Upper lobe of left lung (tissue), 6 donors: ENCODE measurements around the gene DLG3. TPM values are rescaled to one million over a fixed set of nuclear protein-coding genes. Genes with fewer than 3 reads are reported as not detected.

Source experiments
- ATAC-seq, 2 donors: fragments of 200-7000 bp; cut with Tn5 transposase; one replicate each; pipeline ENCODE4 v1.9.1; 2022; ENCODE audit warnings: mild to moderate bottlenecking in 2 of 2, moderate library complexity in 2 of 2; ENCODE audit not compliant: low FRiP score in 2 of 2
- DNase-seq, 2 donors: peaks; one replicate each; pipeline ENCODE4 v3.0.0-alpha.2; 2019 to 2020
- H3K27ac ChIP-seq, 4 donors: fragments of 200-600 bp; sonication (generic); one replicate each; pipeline ENCODE4 v1.5.1; 2016 to 2019
- H3K27me3 ChIP-seq, 4 donors: fragments of 200-600 bp; sonication (generic); one replicate each; pipeline ENCODE4 v1.5.1; 2017 to 2019
- H3K36me3 ChIP-seq, 4 donors: fragments of 200-600 bp; sonication (generic); one replicate each; pipeline ENCODE4 v1.5.1; 2016 to 2019
- H3K4me1 ChIP-seq, 4 donors: fragments of 200-600 bp; sonication (generic); one replicate each; pipeline ENCODE4 v1.5.1; 2018 to 2019
- H3K4me3 ChIP-seq, 4 donors: fragments of 200-600 bp; sonication (generic); one replicate each; pipeline ENCODE4 v1.5.1; 2017 to 2019; ENCODE audit warnings: mild to moderate bottlenecking in 2 of 4, moderate library complexity in 1 of 4
- H3K9me3 ChIP-seq, 4 donors: fragments of 200-600 bp; sonication (generic); one replicate each; pipeline ENCODE4 v1.5.1; 2018 to 2019
- EP300 ChIP-seq, 4 donors: sonication (generic); formaldehyde crosslinking; IDR thresholded peaks; one replicate each; pipeline ENCODE4 v1.5.1; 2017; ENCODE audit warnings: antibody characterized with exemption in 4 of 4, control low read depth in 2 of 4
- POLR2A ChIP-seq, 4 donors: fragments of 450-650 bp; IDR thresholded peaks; one replicate each; pipeline ENCODE4 v1.5.1; 2016 to 2017; ENCODE audit warnings: antibody characterized with exemption in 4 of 4, mild to moderate bottlenecking in 2 of 4
- POLR2AphosphoS5 ChIP-seq, 2 donors: sonication (generic); formaldehyde crosslinking; IDR thresholded peaks; one replicate each; pipeline ENCODE4 v1.5.1; 2017; ENCODE audit warnings: antibody characterized with exemption in 2 of 2
- WGBS, 2 donors: methylation state at CpG; one replicate each; pipeline ENCODE4 v1.1.5; 2017 to 2018; 5-methylcytosine and 5-hydroxymethylcytosine counted together
- total RNA-seq, 6 donors: library from RNA; depleted of rRNA in 4 of 6; stranded (reverse); fragments of >200 nt in 4 of 6; gene quantifications; one replicate each; pipeline versions ENCODE4 v1.1.0 to v1.2.1, GENCODE V29; 2016 to 2021
- TF ChIP-seq, protein P1 (sequence below), 6 experiments: fragments of 450-650 bp in 4 of 6; fragments of 200-600 bp in 2 of 6; sonication (generic) in 2 of 6; IDR thresholded peaks; one replicate each; pipeline ENCODE4 v1.5.1; 2016 to 2019; ENCODE audit warnings: antibody characterized with exemption in 6 of 6
- donor health status: DM: no; HTN: no; CAD: no; lungs with moderate emphysema.
- donor health status: DM: no; HTN: yes; CAD: no; lungs with severe emphysema.

DLG3 gene
- total RNA-seq, 6 donors from 2014 or later = 11.2 to 29.9 (median 16.6) TPM

DNA sequence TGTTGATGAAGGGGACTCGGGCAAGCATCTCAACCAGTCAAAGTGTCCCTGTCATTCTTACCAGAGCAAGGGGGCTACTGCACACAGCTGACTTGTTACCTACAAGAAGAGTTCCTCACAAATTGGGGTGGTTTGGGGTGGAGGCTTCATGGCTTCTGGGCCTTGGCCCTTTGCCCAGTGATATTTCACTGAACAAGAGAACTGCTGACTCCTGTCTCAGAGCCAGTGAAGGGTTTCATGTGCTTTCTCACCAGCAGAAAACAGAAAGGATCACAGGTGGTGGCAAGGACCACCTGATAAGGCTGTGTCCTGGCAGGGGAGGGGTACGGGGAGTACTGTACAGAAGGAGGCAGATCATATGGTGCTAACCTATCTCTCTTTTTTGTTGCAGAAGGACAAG lies 53.5 kb downstream of the DLG3 start:
- H3K4me1 ChIP-seq = no peaks in the 10 kb centered on the region
- 81% methylated on average over 2 of the region's 2 CpGs; no CpG with 5 or more reads in 1 of the 2 donors for WGBS, 2 donors
- no peak for DNase-seq
- H3K36me3 ChIP-seq = peaks cover 0 to 34% (median 0%) of the 10 kb centered on the region in 4 donors
- no peaks in the 10 kb centered on the region for H3K9me3 ChIP-seq
- H3K4me3 ChIP-seq = no peak overlapping the region
- TF ChIP-seq EP300 (IDR thresholded peaks at IDR 0.05) = no peak
- no peak for TF ChIP-seq POLR2A (IDR thresholded peaks at IDR 0.05)
- TF ChIP-seq, protein P1, sequence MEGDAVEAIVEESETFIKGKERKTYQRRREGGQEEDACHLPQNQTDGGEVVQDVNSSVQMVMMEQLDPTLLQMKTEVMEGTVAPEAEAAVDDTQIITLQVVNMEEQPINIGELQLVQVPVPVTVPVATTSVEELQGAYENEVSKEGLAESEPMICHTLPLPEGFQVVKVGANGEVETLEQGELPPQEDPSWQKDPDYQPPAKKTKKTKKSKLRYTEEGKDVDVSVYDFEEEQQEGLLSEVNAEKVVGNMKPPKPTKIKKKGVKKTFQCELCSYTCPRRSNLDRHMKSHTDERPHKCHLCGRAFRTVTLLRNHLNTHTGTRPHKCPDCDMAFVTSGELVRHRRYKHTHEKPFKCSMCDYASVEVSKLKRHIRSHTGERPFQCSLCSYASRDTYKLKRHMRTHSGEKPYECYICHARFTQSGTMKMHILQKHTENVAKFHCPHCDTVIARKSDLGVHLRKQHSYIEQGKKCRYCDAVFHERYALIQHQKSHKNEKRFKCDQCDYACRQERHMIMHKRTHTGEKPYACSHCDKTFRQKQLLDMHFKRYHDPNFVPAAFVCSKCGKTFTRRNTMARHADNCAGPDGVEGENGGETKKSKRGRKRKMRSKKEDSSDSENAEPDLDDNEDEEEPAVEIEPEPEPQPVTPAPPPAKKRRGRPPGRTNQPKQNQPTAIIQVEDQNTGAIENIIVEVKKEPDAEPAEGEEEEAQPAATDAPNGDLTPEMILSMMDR (IDR thresholded peaks at IDR 0.05) = no peak
- TF ChIP-seq POLR2AphosphoS5 (IDR thresholded peaks at IDR 0.05) = no peak
- no peak for ATAC-seq
- H3K27me3 ChIP-seq = no peaks in the 10 kb centered on the region
- no peak overlapping the region for H3K27ac ChIP-seq

DNA sequence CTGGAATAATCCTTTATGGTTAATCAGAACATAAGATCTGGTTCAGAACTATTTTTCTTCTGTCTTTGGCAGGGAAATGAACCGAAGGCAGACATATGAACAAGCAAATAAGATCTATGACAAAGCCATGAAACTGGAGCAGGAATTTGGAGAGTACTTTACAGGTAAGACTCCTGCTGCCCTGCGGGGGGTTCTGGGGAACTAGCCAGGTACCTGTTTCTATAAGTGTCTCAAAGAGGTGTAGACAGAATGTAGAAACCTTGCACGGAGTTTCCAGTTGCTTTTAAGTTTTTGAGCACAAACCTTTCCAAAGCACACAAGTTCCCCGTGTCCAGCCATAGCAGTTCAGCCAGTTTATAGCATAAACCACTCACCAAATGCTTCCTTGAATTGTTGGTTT lies 56.2 kb downstream of the DLG3 start:
- WGBS, 2 donors = 70 to 73% methylated on average over 4 of the region's 4 CpGs
- TF ChIP-seq POLR2A (IDR thresholded peaks at IDR 0.05) (no peak), EP300 (IDR thresholded peaks at IDR 0.05) (no peak), POLR2AphosphoS5 (IDR thresholded peaks at IDR 0.05) (no peak)
- TF ChIP-seq, protein P1 (IDR thresholded peaks at IDR 0.05) = no peak
- Histone ChIP-seq H3K9me3 (no peaks in the 10 kb centered on the region), H3K27ac (no peak overlapping the region), H3K36me3 (peaks cover 0 to 20% (median 0%) of the 10 kb centered on the region in 4 donors), H3K4me3 (no peak overlapping the region), H3K27me3 (no peaks in the 10 kb centered on the region), H3K4me1 (no peaks in the 10 kb centered on the region)
- no peak for ATAC-seq
- no peak for DNase-seq

DNA sequence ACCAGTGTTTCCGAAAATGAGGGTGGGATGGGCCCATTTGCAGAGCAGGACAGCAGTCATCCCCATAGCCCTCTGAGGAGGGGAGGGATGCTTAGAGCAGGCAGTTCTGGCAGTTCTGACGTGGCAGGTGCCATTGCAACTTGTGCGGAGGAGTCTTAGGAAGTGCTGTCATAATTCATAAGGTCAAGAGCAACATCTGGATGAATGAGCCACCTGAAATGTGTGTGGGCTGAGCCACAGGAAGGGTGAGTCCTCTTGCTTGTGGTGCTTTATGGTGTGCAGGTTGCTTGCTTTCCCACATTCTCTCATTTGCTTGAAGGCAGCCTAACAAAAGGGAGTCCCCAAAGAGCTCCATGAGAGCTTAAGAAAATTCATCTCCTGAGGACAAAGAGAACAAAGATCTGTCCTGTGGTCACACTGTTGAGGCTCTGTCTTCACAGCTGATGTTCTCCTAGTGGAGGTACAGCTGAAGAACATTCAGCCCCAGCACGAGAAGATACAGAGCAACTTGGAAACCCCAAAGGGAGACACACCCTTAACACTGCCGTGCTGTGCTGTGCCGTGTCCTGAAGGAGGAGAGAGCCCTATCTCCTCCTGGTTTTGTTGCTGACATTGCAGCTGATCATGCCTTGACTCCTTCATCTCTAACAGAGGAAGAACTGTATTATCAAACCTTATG lies 60.3 kb downstream of the DLG3 start:
- H3K9me3 ChIP-seq = no peaks in the 10 kb centered on the region
- TF ChIP-seq EP300 (IDR thresholded peaks at IDR 0.05) = no peak
- no peak for TF ChIP-seq POLR2AphosphoS5 (IDR thresholded peaks at IDR 0.05)
- TF ChIP-seq POLR2A (IDR thresholded peaks at IDR 0.05) = no peak
- TF ChIP-seq, protein P1 (IDR thresholded peaks at IDR 0.05) = no peak
- H3K27ac ChIP-seq = no peak overlapping the region
- 77 to 78% methylated on average over 4 to 6 of the region's 6 CpGs for WGBS, 2 donors
- H3K27me3 ChIP-seq = no peaks in the 10 kb centered on the region
- H3K36me3 ChIP-seq = peaks cover 0 to 7% (median 0%) of the 10 kb centered on the region in 4 donors
- H3K4me1 ChIP-seq = no peaks in the 10 kb centered on the region
- no peak overlapping the region for H3K4me3 ChIP-seq
- no peak for ATAC-seq
- no peak for DNase-seq

DNA sequence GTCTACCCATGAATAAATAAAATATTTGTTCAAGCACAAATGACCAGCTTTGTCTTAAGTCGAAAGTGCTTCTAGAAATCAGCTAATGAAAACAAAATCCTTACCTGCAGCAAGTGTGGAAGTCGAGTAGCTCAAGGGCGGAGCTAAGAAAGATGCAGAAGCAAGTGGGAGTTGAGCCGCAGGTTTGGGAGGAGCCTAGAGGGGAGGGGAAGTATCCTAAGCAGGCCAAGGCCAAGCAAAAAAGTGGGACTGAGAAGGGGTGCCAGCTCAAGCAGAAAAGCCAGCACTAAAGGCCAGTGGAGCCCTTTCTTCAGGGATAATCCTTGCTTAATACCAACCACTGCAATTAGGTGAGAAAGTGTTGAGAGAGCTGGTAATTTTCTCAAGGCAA lies 60.8 kb downstream of the DLG3 start:
- Histone ChIP-seq H3K27me3 (no peaks in the 10 kb centered on the region), H3K36me3 (peaks cover 0 to 2% (median 0%) of the 10 kb centered on the region in 4 donors), H3K4me1 (no peaks in the 10 kb centered on the region), H3K9me3 (no peaks in the 10 kb centered on the region), H3K4me3 (no peak overlapping the region), H3K27ac (no peak overlapping the region)
- ATAC-seq (no peak), DNase-seq (no peak)
- WGBS, 2 donors = 65 to 83% methylated on average over 4 of the region's 4 CpGs
- TF ChIP-seq POLR2AphosphoS5 (IDR thresholded peaks at IDR 0.05) (no peak), EP300 (IDR thresholded peaks at IDR 0.05) (no peak)

DNA sequence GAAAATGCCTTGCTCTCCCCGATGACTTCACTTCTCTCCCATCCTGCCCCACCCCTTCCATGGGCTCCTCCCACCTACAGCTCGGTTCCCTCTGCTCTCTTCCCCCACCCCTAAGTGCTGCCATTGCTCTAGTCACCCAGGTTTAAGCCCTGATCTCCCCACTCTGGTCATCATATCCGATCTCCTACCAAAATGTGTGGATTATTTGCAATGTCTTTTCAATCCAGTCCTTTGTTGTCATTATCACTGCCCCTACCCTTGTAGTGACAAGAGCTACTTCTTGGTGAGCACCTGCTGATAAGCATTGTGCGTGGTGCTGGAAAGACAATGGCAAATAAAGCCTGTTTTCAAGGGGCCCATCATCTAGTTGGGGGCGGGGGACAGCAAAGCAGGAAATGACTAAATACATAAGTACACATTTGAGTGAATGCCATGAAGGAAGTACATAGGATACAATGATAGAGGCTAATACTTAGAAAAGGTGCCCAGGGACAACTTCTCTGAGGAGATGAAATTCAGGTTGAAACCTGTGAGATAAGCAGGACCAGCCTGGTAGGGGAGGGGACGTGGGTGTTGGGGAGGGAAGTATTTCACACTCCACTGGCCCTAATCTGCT lies 63.8 kb downstream of the DLG3 start:
- DNase-seq (no peak), ATAC-seq (no peak)
- Histone ChIP-seq H3K4me1 (no peaks in the 10 kb centered on the region), H3K36me3 (no peaks in the 10 kb centered on the region), H3K27ac (no peak overlapping the region), H3K9me3 (no peaks in the 10 kb centered on the region), H3K27me3 (no peaks in the 10 kb centered on the region), H3K4me3 (no peak overlapping the region)
- WGBS, 2 donors = 35 to 51% methylated on average over 6 of the region's 6 CpGs
- no peak for TF ChIP-seq POLR2A (IDR thresholded peaks at IDR 0.05)
- TF ChIP-seq, protein P1 (IDR thresholded peaks at IDR 0.05) = no peak
- TF ChIP-seq POLR2AphosphoS5 (IDR thresholded peaks at IDR 0.05) = no peak
- TF ChIP-seq EP300 (IDR thresholded peaks at IDR 0.05) = no peak
